Measurements from ENCODE around the gene ST6GALNAC3.

The ST6GALNAC3 gene

GRCh38 chr1:76408303-76408702, 333.8 kb downstream of the ST6GALNAC3 start:
- in situ Hi-C loops (cut with HindIII; ENCODE audit: low sequenced_read_pairs): no loop called here

GRCh38 chr1:76410499-76410898, 336.0 kb downstream of the ST6GALNAC3 start:
- in situ Hi-C loops (cut with HindIII; ENCODE audit: low sequenced_read_pairs): no loop called here

- in situ Hi-C loops (cut with HindIII; ENCODE audit: low sequenced_read_pairs): no loop called here
Observed at GRCh38 chr1:76418531-76418930, 344.0 kb downstream of the ST6GALNAC3 start.

- in situ Hi-C loops (cut with HindIII; ENCODE audit: low sequenced_read_pairs): no loop called here
Observed at GRCh38 chr1:76419603-76420002, 345.1 kb downstream of the ST6GALNAC3 start.

GRCh38 chr1:76425201-76426145, 350.9 kb downstream of the ST6GALNAC3 start:
- in situ Hi-C loops (cut with HindIII; ENCODE audit: low sequenced_read_pairs): no loop called here

GRCh38 chr1:76426606-76427005, 352.1 kb downstream of the ST6GALNAC3 start:
- in situ Hi-C loops (cut with HindIII; ENCODE audit: low sequenced_read_pairs): no loop called here

- in situ Hi-C loops (cut with HindIII; ENCODE audit: low sequenced_read_pairs): no loop called here
Observed at GRCh38 chr1:76428028-76428427, 353.5 kb downstream of the ST6GALNAC3 start.

- in situ Hi-C loops (cut with HindIII; ENCODE audit: low sequenced_read_pairs): no loop called here
Observed at GRCh38 chr1:76430531-76430930, 356.0 kb downstream of the ST6GALNAC3 start.

- in situ Hi-C loops (cut with HindIII; ENCODE audit: low sequenced_read_pairs): no loop called here
Observed at GRCh38 chr1:76433526-76433925, 359.0 kb downstream of the ST6GALNAC3 start.

GRCh38 chr1:76443217-76443616, 368.7 kb downstream of the ST6GALNAC3 start:
- in situ Hi-C loops (cut with HindIII; ENCODE audit: low sequenced_read_pairs): no loop called here

GRCh38 chr1:76444773-76445172, 370.2 kb downstream of the ST6GALNAC3 start:
- in situ Hi-C loops (cut with HindIII; ENCODE audit: low sequenced_read_pairs): no loop called here

GRCh38 chr1:76450229-76450628, 375.7 kb downstream of the ST6GALNAC3 start:
- in situ Hi-C loops (cut with HindIII; ENCODE audit: low sequenced_read_pairs): no loop called here

- in situ Hi-C loops (cut with HindIII; ENCODE audit: low sequenced_read_pairs): no loop called here
Observed at GRCh38 chr1:76463278-76463677, 388.7 kb downstream of the ST6GALNAC3 start.

- in situ Hi-C loops (cut with HindIII; ENCODE audit: low sequenced_read_pairs): no loop called here
Observed at GRCh38 chr1:76463849-76464248, 389.3 kb downstream of the ST6GALNAC3 start.

- in situ Hi-C loops (cut with HindIII; ENCODE audit: low sequenced_read_pairs): no loop called here
Observed at GRCh38 chr1:76465030-76465429, 390.5 kb downstream of the ST6GALNAC3 start.

GRCh38 chr1:76470166-76470565, 395.6 kb downstream of the ST6GALNAC3 start:
- in situ Hi-C loops (cut with HindIII; ENCODE audit: low sequenced_read_pairs): no loop called here

GRCh38 chr1:76471536-76471935, 397.0 kb downstream of the ST6GALNAC3 start:
- in situ Hi-C loops (cut with HindIII; ENCODE audit: low sequenced_read_pairs): no loop called here

GRCh38 chr1:76473591-76473990, 399.0 kb downstream of the ST6GALNAC3 start:
- in situ Hi-C loops (cut with HindIII; ENCODE audit: low sequenced_read_pairs): no loop called here

- in situ Hi-C loops (cut with HindIII; ENCODE audit: low sequenced_read_pairs): no loop called here
Observed at GRCh38 chr1:76474922-76475321, 400.4 kb downstream of the ST6GALNAC3 start.

- in situ Hi-C loops (cut with HindIII; ENCODE audit: low sequenced_read_pairs): no loop called here
Observed at GRCh38 chr1:76477156-76477555, 402.6 kb downstream of the ST6GALNAC3 start.

- in situ Hi-C loops (cut with HindIII; ENCODE audit: low sequenced_read_pairs): no loop called here
Observed at GRCh38 chr1:76480827-76481226, 406.3 kb downstream of the ST6GALNAC3 start.

- in situ Hi-C loops (cut with HindIII; ENCODE audit: low sequenced_read_pairs): no loop called here
Observed at GRCh38 chr1:76481672-76482071, 407.1 kb downstream of the ST6GALNAC3 start.

- in situ Hi-C loops (cut with HindIII; ENCODE audit: low sequenced_read_pairs): no loop called here
Observed at GRCh38 chr1:76482272-76482671, 407.7 kb downstream of the ST6GALNAC3 start.
